HG02840 (cell line): ENCODE measurements around the gene C16orf86.

ENCODE experiments used
- ATAC-seq: cut with Tn5 transposase; IDR thresholded peaks from one replicate; pipeline ENCODE4 v1.9.1; 2021; ENCODE audit warnings: mild to moderate bottlenecking, moderate library complexity, moderate number of reproducible peaks; ENCODE audit not compliant: unreplicated experiment, low FRiP score

C16orf86 gene

GRCh38 chr16:67665598-67665997, 1.0 kb upstream of the C16orf86 start:
- no peak for ATAC-seq

- ATAC-seq, result no peak
Observed at GRCh38 chr16:67666032-67666551, 522 bp upstream of the C16orf86 start.

- no peak for ATAC-seq
Observed at GRCh38 chr16:67667453-67667816, 821 bp downstream of the C16orf86 start.

GRCh38 chr16:67667817-67668494, 1.3 kb downstream of the C16orf86 start:
- ATAC-seq, result no peak

- ATAC-seq, result no peak
Observed at GRCh38 chr16:67668495-67669157, 2.0 kb downstream of the C16orf86 start.

- no peak for ATAC-seq
Observed at GRCh38 chr16:67669499-67670101, 3.0 kb downstream of the C16orf86 start.

- ATAC-seq, result no peak
Observed at GRCh38 chr16:67672306-67672705, 5.7 kb downstream of the C16orf86 start.

- ATAC-seq, result no peak
Observed at GRCh38 chr16:67672739-67673662, 6.4 kb downstream of the C16orf86 start.

GRCh38 chr16:67673712-67674580, 7.3 kb downstream of the C16orf86 start:
- ATAC-seq, result no peak

GRCh38 chr16:67674851-67675578, 8.4 kb downstream of the C16orf86 start:
- ATAC-seq, result no peak

- ATAC-seq, result no peak
Observed at GRCh38 chr16:67675579-67675935, 8.9 kb downstream of the C16orf86 start.

- no peak for ATAC-seq
Observed at GRCh38 chr16:67675999-67676398, 9.4 kb downstream of the C16orf86 start.

- no peak for ATAC-seq
Observed at GRCh38 chr16:67676516-67676915, 9.9 kb downstream of the C16orf86 start.

GRCh38 chr16:67676939-67677338, 10.3 kb downstream of the C16orf86 start:
- no peak for ATAC-seq

GRCh38 chr16:67677712-67678111, 11.1 kb downstream of the C16orf86 start:
- ATAC-seq, result no peak

- no peak for ATAC-seq
Observed at GRCh38 chr16:67678354-67679023, 11.9 kb downstream of the C16orf86 start.

- no peak for ATAC-seq
Observed at GRCh38 chr16:67679935-67680897, 13.6 kb downstream of the C16orf86 start.
